Astrocyte of the cerebellum (primary cell): ENCODE data around the gene DOCK10.
"Not testable (repeated sequence)": the region's sequence is repeated elsewhere in the genome, so short reads cannot be mapped to it uniquely, and the experiment has no call there.

ENCODE experiments used
- DNase-seq: peaks from one replicate; pipeline ENCODE4 v3.0.0-alpha.2; 2011; ENCODE audit warnings: low read depth
- H3K4me3 ChIP-seq: 2 replicates; pipeline ENCODE4 v1.5.1; 2011; ENCODE audit warnings: mild to moderate bottlenecking, low read depth, low read length, moderate library complexity
- CTCF ChIP-seq: IDR thresholded peaks from 2 replicates; pipeline ENCODE4 v1.5.1; 2012; ENCODE audit warnings: low read length, low read depth, moderate library complexity, mild to moderate bottlenecking; ENCODE audit errors: missing control alignments
- in situ Hi-C: cut with HindIII; loops from 2 replicates; pipeline ENCODE4 v1.10.0; 2017; ENCODE audit warnings: low sequenced_read_pairs

The DOCK10 gene

GRCh38 chr2:224951723-224952481 is 90.4 kb downstream of the DOCK10 start:
- no peak for TF ChIP-seq CTCF
- DNase-seq: no peak
- no peak overlapping the region for H3K4me3 ChIP-seq
- in situ Hi-C loops: no loop called here

GRCh38 chr2:224948859-224949258 is 93.4 kb downstream of the DOCK10 start:
- no peak for TF ChIP-seq CTCF
- no peak for DNase-seq
- no peak overlapping the region for H3K4me3 ChIP-seq
- in situ Hi-C loops: no loop called here

- in situ Hi-C loops: no loop called here
Observed at GRCh38 chr2:224948005-224948404, 94.3 kb downstream of the DOCK10 start.

GRCh38 chr2:224947566-224947965 is 94.7 kb downstream of the DOCK10 start:
- no peak for TF ChIP-seq CTCF
- in situ Hi-C loops: no loop called here
- DNase-seq: no peak
- no peak overlapping the region for H3K4me3 ChIP-seq

More at GRCh38 chr2:224948005-224948404, 94.3 kb downstream of the DOCK10 start:
- no peak for DNase-seq
- no peak for TF ChIP-seq CTCF
- H3K4me3 ChIP-seq: no peak overlapping the region

- no peak overlapping the region for H3K4me3 ChIP-seq
- in situ Hi-C loops: no loop called here
- no peak for DNase-seq
- TF ChIP-seq CTCF: no peak
Observed at GRCh38 chr2:224946895-224947294, 95.4 kb downstream of the DOCK10 start.

GRCh38 chr2:224944707-224945547 is 97.3 kb downstream of the DOCK10 start:
- no peak for DNase-seq

GRCh38 chr2:224943601-224944041 is 98.6 kb downstream of the DOCK10 start:
- DNase-seq, H3K4me3 ChIP-seq: not testable (repeated sequence)
- in situ Hi-C loops: loop anchor here (5.0 kb wide), 1 partner anchor 49 kb away; no protein-coding TSS in a partner anchor

More at GRCh38 chr2:224944707-224945547, 97.3 kb downstream of the DOCK10 start:
- in situ Hi-C loops: loop anchor here (5.0 kb wide), 1 partner anchor 47 kb away; no protein-coding TSS in a partner anchor
- no peak for TF ChIP-seq CTCF
- no peak overlapping the region for H3K4me3 ChIP-seq
